HepG2 (cell line): ENCODE data around the gene RPA4.

ENCODE experiments used
- CBX2 ChIP-seq, 2 experiments: fragments of 200-600 bp in 1 of 2; sonication (generic); formaldehyde crosslinking in 1 of 2; IDR thresholded peaks; 2 replicates each; pipeline versions ENCODE4 v1.7.0 to v1.8.1; 2018 to 2022; ENCODE audit warnings: low read depth in 2 of 2, low read length in 1 of 2, mild to moderate bottlenecking in 1 of 2, missing genetic modification reagents in 1 of 2
- CREB1 ChIP-seq, 2 experiments: fragments of 450-650 bp in 1 of 2; IDR thresholded peaks; 2 replicates each; pipeline ENCODE4 v1.6.1; 2016 to 2017; ENCODE audit warnings: control low read depth in 1 of 2, mild to moderate bottlenecking in 1 of 2, missing compliant biosample characterization in 1 of 2, missing genetic modification characterization in 1 of 2
- FOXK2 ChIP-seq: fragments of 450-650 bp; IDR thresholded peaks from 2 replicates; pipeline ENCODE4 v1.6.1; 2016
- MAZ ChIP-seq, 2 experiments: sonication (generic) in 1 of 2; formaldehyde crosslinking in 1 of 2; IDR thresholded peaks; 2 replicates each; pipeline versions ENCODE4 v1.5.0 to v1.6.1; 2012 to 2020; ENCODE audit warnings: low read depth in 2 of 2, mild to moderate bottlenecking in 2 of 2, borderline replicate concordance in 1 of 2, improper control_type of control experiment in 1 of 2, low read length in 1 of 2, missing genetic modification reagents in 1 of 2, moderate library complexity in 1 of 2
- NBN ChIP-seq: fragments of 450-650 bp; conservative IDR thresholded peaks from 2 replicates; pipeline ENCODE4 v1.6.1; 2017
- POLR2A ChIP-seq, 2 experiments: IDR thresholded peaks; 2 replicates each; pipeline ENCODE4 v1.6.1; 2011; ENCODE audit warnings: low read depth in 2 of 2, low read length in 2 of 2, mild to moderate bottlenecking in 1 of 2, moderate library complexity in 1 of 2; ENCODE audit not compliant: insufficient read depth in 1 of 2
- SMAD1 ChIP-seq: sonication (generic); formaldehyde crosslinking; IDR thresholded peaks from 2 replicates; pipeline ENCODE4 v1.4.0; 2020; ENCODE audit warnings: missing genetic modification reagents, low read depth, mild to moderate bottlenecking, borderline replicate concordance
- TCF7 ChIP-seq: sonication (generic); IDR thresholded peaks from 2 replicates; pipeline ENCODE4 v1.6.1; 2016; ENCODE audit warnings: antibody characterized with exemption, low read depth
- ZKSCAN1 ChIP-seq: fragments of 150-350 bp; IDR thresholded peaks from 2 replicates; pipeline ENCODE4 v1.6.1; 2014; ENCODE audit warnings: low read length
- ZNF589 ChIP-seq: sonication (generic); formaldehyde crosslinking; conservative IDR thresholded peaks from 2 replicates; pipeline ENCODE4 v1.8.0; 2022; ENCODE audit warnings: mild to moderate bottlenecking, moderate library complexity, missing genetic modification reagents
- TF ChIP-seq, protein P1 (sequence below): IDR thresholded peaks from 2 replicates; pipeline ENCODE4 v1.6.1; 2016; ENCODE audit warnings: low read depth
- TF ChIP-seq, protein P2 (sequence below), 2 experiments: sonication (generic) in 1 of 2; formaldehyde crosslinking in 1 of 2; IDR thresholded peaks; 2 replicates each; pipeline versions ENCODE4 v1.4.0 to v1.6.1; 2018 to 2020; ENCODE audit warnings: missing genetic modification reagents in 2 of 2, borderline replicate concordance in 1 of 2, low read depth in 1 of 2, mild to moderate bottlenecking in 1 of 2, missing biosample characterization in 1 of 2

DNA sequence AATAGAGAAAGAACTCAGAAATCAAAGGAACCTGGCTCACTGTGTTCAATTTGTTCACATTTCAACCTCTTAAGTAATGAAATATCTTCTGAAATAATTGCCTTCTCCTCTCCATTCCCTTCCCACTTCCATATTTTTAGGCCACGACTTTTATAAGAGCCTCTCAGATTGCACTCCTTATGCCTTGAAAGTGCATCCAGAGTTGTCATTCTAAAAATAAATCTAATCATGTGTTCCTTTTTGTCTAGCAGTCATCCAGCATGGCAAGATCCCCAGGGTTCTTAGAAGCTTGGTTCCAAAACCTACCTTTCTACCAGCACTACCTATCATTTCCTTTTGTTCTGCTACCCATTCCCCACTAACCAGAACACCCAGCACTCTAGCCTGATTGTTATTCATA, 42.4 kb upstream of the RPA4 start:
- TF ChIP-seq, protein P1, sequence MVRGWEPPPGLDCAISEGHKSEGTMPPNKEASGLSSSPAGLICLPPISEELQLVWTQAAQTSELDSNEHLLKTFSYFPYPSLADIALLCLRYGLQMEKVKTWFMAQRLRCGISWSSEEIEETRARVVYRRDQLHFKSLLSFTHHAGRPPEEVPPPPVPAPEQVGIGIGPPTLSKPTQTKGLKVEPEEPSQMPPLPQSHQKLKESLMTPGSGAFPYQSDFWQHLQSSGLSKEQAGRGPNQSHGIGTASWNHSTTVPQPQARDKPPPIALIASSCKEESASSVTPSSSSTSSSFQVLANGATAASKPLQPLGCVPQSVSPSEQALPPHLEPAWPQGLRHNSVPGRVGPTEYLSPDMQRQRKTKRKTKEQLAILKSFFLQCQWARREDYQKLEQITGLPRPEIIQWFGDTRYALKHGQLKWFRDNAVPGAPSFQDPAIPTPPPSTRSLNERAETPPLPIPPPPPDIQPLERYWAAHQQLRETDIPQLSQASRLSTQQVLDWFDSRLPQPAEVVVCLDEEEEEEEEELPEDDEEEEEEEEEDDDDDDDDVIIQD (CRISPR knock-in tag) = no peak
- no peak for TF ChIP-seq MAZ (IDR thresholded peaks at IDR 0.05; ENCODE audit: borderline replicate concordance, low read depth, low read length)
- no peak for TF ChIP-seq MAZ (CRISPR knock-in tag; IDR thresholded peaks at IDR 0.05; ENCODE audit: low read depth)
- TF ChIP-seq ZKSCAN1 = no peak
- no peak for TF ChIP-seq TCF7
- no peak for TF ChIP-seq NBN
- TF ChIP-seq CBX2 (IDR thresholded peaks at IDR 0.05; ENCODE audit: low read depth, low read length) = no peak
- no peak for TF ChIP-seq CBX2 (CRISPR knock-in tag; IDR thresholded peaks at IDR 0.05; ENCODE audit: low read depth)
- no peak for TF ChIP-seq ZNF589 (CRISPR knock-in tag)
- TF ChIP-seq SMAD1 = no peak
- TF ChIP-seq, protein P2, sequence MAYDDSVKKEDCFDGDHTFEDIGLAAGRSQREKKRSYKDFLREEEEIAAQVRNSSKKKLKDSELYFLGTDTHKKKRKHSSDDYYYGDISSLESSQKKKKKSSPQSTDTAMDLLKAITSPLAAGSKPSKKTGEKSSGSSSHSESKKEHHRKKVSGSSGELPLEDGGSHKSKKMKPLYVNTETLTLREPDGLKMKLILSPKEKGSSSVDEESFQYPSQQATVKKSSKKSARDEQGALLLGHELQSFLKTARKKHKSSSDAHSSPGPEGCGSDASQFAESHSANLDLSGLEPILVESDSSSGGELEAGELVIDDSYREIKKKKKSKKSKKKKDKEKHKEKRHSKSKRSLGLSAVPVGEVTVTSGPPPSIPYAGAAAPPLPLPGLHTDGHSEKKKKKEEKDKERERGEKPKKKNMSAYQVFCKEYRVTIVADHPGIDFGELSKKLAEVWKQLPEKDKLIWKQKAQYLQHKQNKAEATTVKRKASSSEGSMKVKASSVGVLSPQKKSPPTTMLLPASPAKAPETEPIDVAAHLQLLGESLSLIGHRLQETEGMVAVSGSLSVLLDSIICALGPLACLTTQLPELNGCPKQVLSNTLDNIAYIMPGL (CRISPR knock-in tag; IDR thresholded peaks at IDR 0.05; ENCODE audit: borderline replicate concordance in 1 of 2, low read depth in 1 of 2) = no peak
- TF ChIP-seq CREB1 (IDR thresholded peaks at IDR 0.05) = no peak
- no peak for TF ChIP-seq CREB1 (CRISPR knock-in tag; IDR thresholded peaks at IDR 0.05)
- no peak for TF ChIP-seq POLR2A (IDR thresholded peaks at IDR 0.05; ENCODE audit: insufficient read depth in 1 of 2, low read depth in 2 of 2, low read length in 2 of 2)
- TF ChIP-seq FOXK2 = no peak
